Common myeloid progenitor, CD34-positive (primary cell): ENCODE measurements around the gene PPIE.

Experiments used
- CTCF ChIA-PET: fragments of 350-600 bp; sonication (Branson Sonifier 250); formaldehyde crosslinking; loops from one replicate; lab custom pipeline; 2021; ENCODE audit warnings: antibody characterized with exemption; lab: Charles Lee
- POLR2A ChIA-PET: fragments of 350-600 bp; sonication (Branson Sonifier 250); formaldehyde crosslinking; loops from one replicate; lab custom pipeline; 2021; ENCODE audit warnings: antibody characterized with exemption; lab: Charles Lee
- DNase-seq, 3 donors: peaks; one replicate each; pipeline versions ENCODE4 v3.0.0 to v3.0.0-alpha.2; 2013
- H3K27ac ChIP-seq, 2 experiments: 1 replicate in 1 of 2; 2 replicates in 1 of 2; pipeline ENCODE4 v1.7.0; 2013; ENCODE audit warnings: inconsistent platforms in 2 of 2, low read length in 2 of 2, mild to moderate bottlenecking in 2 of 2, low read depth in 1 of 2, moderate library complexity in 1 of 2; ENCODE audit not compliant: severe bottlenecking in 2 of 2, insufficient read depth in 1 of 2, poor library complexity in 1 of 2
- H3K27me3 ChIP-seq, 5 experiments: replicated peaks in 2 of 5; 1 replicate in 3 of 5; 2 replicates in 2 of 5; pipeline versions ENCODE4 v1.6.1 to v1.7.0; 2013; ENCODE audit warnings: low read length in 4 of 5, mild to moderate bottlenecking in 2 of 5, moderate library complexity in 2 of 5, inconsistent platforms in 1 of 5; ENCODE audit not compliant: insufficient read depth in 5 of 5, control insufficient read depth in 4 of 5
- H3K36me3 ChIP-seq, 4 experiments: 1 replicate in 2 of 4; 2 replicates in 2 of 4; pipeline versions ENCODE4 v1.6.1 to v1.7.0; 2013; ENCODE audit warnings: low read length in 3 of 4, control low read depth in 1 of 4, mild to moderate bottlenecking in 1 of 4; ENCODE audit not compliant: control insufficient read depth in 4 of 4, insufficient read depth in 4 of 4
- H3K4me1 ChIP-seq, 4 experiments: 1 replicate in 3 of 4; 2 replicates in 1 of 4; pipeline versions ENCODE4 v1.6.1 to v1.7.1; 2013; ENCODE audit warnings: low read length in 3 of 4, mild to moderate bottlenecking in 3 of 4, control low read depth in 1 of 4, inconsistent platforms in 1 of 4, moderate library complexity in 1 of 4; ENCODE audit not compliant: control insufficient read depth in 4 of 4, insufficient read depth in 4 of 4; ENCODE audit errors: control extremely low read depth in 1 of 4
- H3K4me3 ChIP-seq, 7 experiments: 1 replicate in 4 of 7; 2 replicates in 3 of 7; pipeline versions ENCODE4 v1.5.1 to v1.7.0; 2013; ENCODE audit warnings: mild to moderate bottlenecking in 7 of 7, low read length in 6 of 7, moderate library complexity in 6 of 7, inconsistent platforms in 2 of 7, low read depth in 2 of 7, control low read depth in 1 of 7; ENCODE audit not compliant: insufficient read depth in 4 of 7, control insufficient read depth in 1 of 7; ENCODE audit errors: extremely low read depth in 1 of 7
- H3K9me3 ChIP-seq, 5 experiments: 1 replicate in 4 of 5; 2 replicates in 1 of 5; pipeline versions ENCODE4 v1.6.1 to v1.7.1; 2013; ENCODE audit warnings: low read length in 4 of 5, mild to moderate bottlenecking in 2 of 5, inconsistent platforms in 1 of 5, low read depth in 1 of 5, moderate library complexity in 1 of 5; ENCODE audit not compliant: control insufficient read depth in 4 of 5, insufficient read depth in 2 of 5; ENCODE audit errors: control extremely low read depth in 1 of 5
- WGBS: methylation state at CpG from one replicate; pipeline ENCODE4 v1.1.5; 2013; ENCODE audit not compliant: insufficient coverage; 5-methylcytosine and 5-hydroxymethylcytosine counted together

PPIE gene

GRCh38 chr1:39692152-39693074, 46.3 kb upstream of the PPIE start:
- WGBS: 10% methylated on average over 35 of the region's 56 CpGs
- H3K27me3 ChIP-seq: peaks cover 8 to 98% (median 45%) of the 10 kb centered on the region in 5 experiments
- peak overlapping the region in 3 of 7 experiments; percentile 50 to 64 (median 56) for H3K4me3 ChIP-seq

GRCh38 chr1:39694026-39694425, 44.7 kb upstream of the PPIE start:
- H3K4me3 ChIP-seq: no peak overlapping the region
- H3K27ac ChIP-seq: no peak overlapping the region
- H3K36me3 ChIP-seq: no peaks in the 10 kb centered on the region
- CTCF ChIA-PET: interaction anchor here (1.1 to 3.3 kb wide), 3 partner anchors 23 to 278 kb away, joined by 3 to 16 read pairs (median 11); partner anchors contain the start of gene NT5C1A
- POLR2A ChIA-PET: no interaction called here
- no CpG with 5 or more reads among the region's 1 CpG for WGBS
- DNase-seq: no peak
- peaks cover 0 to 21% (median 13%) of the 10 kb centered on the region in 4 experiments for H3K4me1 ChIP-seq
- H3K27me3 ChIP-seq: peaks cover 7 to 94% (median 40%) of the 10 kb centered on the region in 5 experiments
- H3K9me3 ChIP-seq: peaks cover 0 to 3% (median 0%) of the 10 kb centered on the region in 5 experiments

More at GRCh38 chr1:39692152-39693074, 46.3 kb upstream of the PPIE start:
- H3K36me3 ChIP-seq: no peaks in the 10 kb centered on the region
- no peak overlapping the region for H3K27ac ChIP-seq
- CTCF ChIA-PET: interaction anchor here (1.0 to 4.5 kb wide), 5 partner anchors 9 to 107 kb away, joined by 3 to 21 read pairs (median 11); partner anchors contain the start of gene NT5C1A
- H3K9me3 ChIP-seq: no peaks in the 10 kb centered on the region
- POLR2A ChIA-PET: no interaction called here
- peak in 2 of 3 donors; percentile 17 to 33 for DNase-seq
- peaks cover 0 to 21% (median 13%) of the 10 kb centered on the region in 4 experiments for H3K4me1 ChIP-seq

DNA sequence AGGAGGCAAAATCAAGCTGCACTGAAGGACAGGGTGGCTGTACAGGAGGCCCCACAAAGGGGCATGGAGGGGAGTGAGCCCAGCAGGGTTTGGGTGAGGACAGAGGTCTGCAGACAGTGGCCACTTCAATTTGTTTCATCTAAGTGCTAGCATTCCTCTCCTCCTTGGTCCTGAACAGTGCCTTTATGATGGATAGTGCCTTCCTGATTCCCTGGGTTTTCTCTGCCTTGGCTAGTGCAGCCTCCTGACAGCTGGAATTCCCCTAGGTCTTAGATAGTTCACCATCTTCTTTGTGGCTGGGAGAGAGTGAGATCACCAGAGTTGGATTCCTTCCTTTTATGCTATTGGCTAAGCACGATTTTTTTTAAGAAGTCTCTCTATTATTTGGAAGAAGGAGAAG, 43.7 kb upstream of the PPIE start:
- peaks cover 0 to 21% (median 13%) of the 10 kb centered on the region in 4 experiments for H3K4me1 ChIP-seq
- H3K27me3 ChIP-seq: peaks cover 5 to 88% (median 38%) of the 10 kb centered on the region in 5 experiments
- no peak for DNase-seq
- no peak overlapping the region for H3K4me3 ChIP-seq
- peaks cover 0 to 3% (median 0%) of the 10 kb centered on the region in 5 experiments for H3K9me3 ChIP-seq
- no peaks in the 10 kb centered on the region for H3K36me3 ChIP-seq
- ChIA-PET POLR2A (no interaction called here), CTCF (interaction anchor here (1.1 kb wide), 1 partner anchor 277 kb away, joined by 3 read pairs; no protein-coding TSS in a partner anchor)
- no CpG with 5 or more reads among the region's 1 CpG for whole genome bisulfite sequencing
- H3K27ac ChIP-seq: no peak overlapping the region

DNA sequence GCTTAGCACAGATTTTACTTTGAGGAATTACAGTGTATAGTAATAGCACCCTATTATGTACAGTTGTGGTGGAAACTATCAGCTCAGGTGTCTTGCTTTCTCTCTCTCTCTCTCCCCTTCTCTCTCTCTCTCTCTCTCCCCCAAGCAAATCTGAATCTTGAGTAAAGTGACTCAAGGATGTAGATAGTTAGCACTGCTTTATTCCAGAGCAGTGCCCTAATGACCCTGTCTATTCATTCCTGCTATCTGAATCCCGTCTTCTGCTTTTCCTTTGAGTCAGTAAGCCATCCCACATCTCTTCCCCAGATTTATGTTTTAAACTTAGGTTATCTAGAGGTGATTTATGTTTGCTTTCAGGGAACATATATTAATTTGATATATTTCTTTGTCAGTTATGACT, 42.2 kb upstream of the PPIE start:
- POLR2A ChIA-PET: no interaction called here
- peaks cover 0 to 3% (median 0%) of the 10 kb centered on the region in 5 experiments for H3K9me3 ChIP-seq
- no peak overlapping the region for H3K27ac ChIP-seq
- peaks cover 5 to 74% (median 31%) of the 10 kb centered on the region in 5 experiments for H3K27me3 ChIP-seq
- no peaks in the 10 kb centered on the region for H3K36me3 ChIP-seq
- peaks cover 0 to 13% (median 6%) of the 10 kb centered on the region in 4 experiments for H3K4me1 ChIP-seq
- 83% methylated on average over 1 of the region's 1 CpG for WGBS
- no peak for DNase-seq
- CTCF ChIA-PET: interaction anchor here (1.1 to 1.5 kb wide), 2 partner anchors 21 to 23 kb away, joined by 4 read pairs; no protein-coding TSS in a partner anchor
- no peak overlapping the region for H3K4me3 ChIP-seq

DNA sequence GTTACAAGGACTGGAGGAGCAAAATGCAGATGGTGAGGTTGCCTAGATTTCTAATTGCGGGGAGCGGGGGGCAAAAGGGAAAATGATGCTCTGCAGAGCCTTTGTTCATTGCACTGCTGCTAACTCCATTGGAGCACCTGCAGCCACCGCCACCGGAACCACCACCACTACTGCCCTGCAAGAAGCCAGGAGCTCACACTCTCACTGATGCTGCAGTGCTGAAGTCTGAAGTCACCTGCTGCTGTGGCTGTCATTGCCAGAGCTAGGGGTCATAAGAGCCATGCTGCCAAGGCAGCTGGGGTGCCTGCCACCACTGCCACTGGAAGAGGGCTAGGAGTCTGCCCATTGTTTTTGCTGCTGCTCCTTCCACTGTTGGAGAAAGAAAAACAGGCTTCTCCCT, 40.1 kb upstream of the PPIE start:
- H3K4me3 ChIP-seq: no peak overlapping the region
- no peak for DNase-seq
- no peak overlapping the region for H3K27ac ChIP-seq
- WGBS: 96% methylated on average over 4 of the region's 4 CpGs
- peaks cover 0 to 3% (median 0%) of the 10 kb centered on the region in 5 experiments for H3K9me3 ChIP-seq
- H3K36me3 ChIP-seq: no peaks in the 10 kb centered on the region
- peaks cover 0 to 2% (median 0%) of the 10 kb centered on the region in 4 experiments for H3K4me1 ChIP-seq
- CTCF ChIA-PET: interaction anchor here (1.2 to 2.5 kb wide), 2 partner anchors 12 to 55 kb away, joined by 3 to 6 read pairs; no protein-coding TSS in a partner anchor
- peaks cover 5 to 53% (median 26%) of the 10 kb centered on the region in 5 experiments for H3K27me3 ChIP-seq
- POLR2A ChIA-PET: no interaction called here

GRCh38 chr1:39699419-39699818, 39.3 kb upstream of the PPIE start:
- H3K4me3 ChIP-seq: no peak overlapping the region
- WGBS: 88% methylated on average over 1 of the region's 3 CpGs
- ChIA-PET CTCF (interaction anchor here (0.8 to 3.4 kb wide), 5 partner anchors 8 to 55 kb away, joined by 3 to 21 read pairs (median 6); partner anchors contain the start of gene HPCAL4), POLR2A (no interaction called here)
- peaks cover 0 to 3% (median 0%) of the 10 kb centered on the region in 5 experiments for H3K9me3 ChIP-seq
- DNase-seq: no peak
- H3K27ac ChIP-seq: no peak overlapping the region
- H3K36me3 ChIP-seq: no peaks in the 10 kb centered on the region
- H3K27me3 ChIP-seq: peaks cover 5 to 45% (median 26%) of the 10 kb centered on the region in 5 experiments
- H3K4me1 ChIP-seq: peaks cover 0 to 2% (median 0%) of the 10 kb centered on the region in 4 experiments
